Ishikawa (cell line): Measurements from ENCODE around the gene DDX31.
A peak's percentile ranks its signal among the peaks of the same experiment; 100 is the strongest.

Experiments used
- CEBPB ChIP-seq: IDR thresholded peaks from 2 replicates; pipeline ENCODE4 v1.6.1; 2012
- CREB1 ChIP-seq: IDR thresholded peaks from 2 replicates; pipeline ENCODE4 v1.6.1; 2012; ENCODE audit warnings: low read depth
- EGR1 ChIP-seq: IDR thresholded peaks from 2 replicates; pipeline ENCODE4 v1.6.1; 2012
- EP300 ChIP-seq: IDR thresholded peaks from 2 replicates; pipeline ENCODE4 v1.6.1; 2012; ENCODE audit warnings: borderline replicate concordance
- FOXM1 ChIP-seq: IDR thresholded peaks from 2 replicates; pipeline ENCODE4 v1.6.1; 2012; ENCODE audit warnings: low read depth, borderline replicate concordance
- MAX ChIP-seq: IDR thresholded peaks from 2 replicates; pipeline ENCODE4 v1.6.1; 2012
- NFIC ChIP-seq: IDR thresholded peaks from 2 replicates; pipeline ENCODE4 v1.6.1; 2012
- RAD21 ChIP-seq: IDR thresholded peaks from 2 replicates; pipeline ENCODE4 v1.6.1; 2012; ENCODE audit warnings: low read depth
- REST ChIP-seq: IDR thresholded peaks from 2 replicates; pipeline ENCODE4 v1.6.1; 2012; ENCODE audit warnings: low read depth, mild to moderate bottlenecking
- TAF1 ChIP-seq: IDR thresholded peaks from 2 replicates; pipeline ENCODE4 v1.6.1; 2012; ENCODE audit warnings: low read depth, mild to moderate bottlenecking
- TCF12 ChIP-seq: IDR thresholded peaks from 2 replicates; pipeline ENCODE4 v1.6.1; 2012; ENCODE audit warnings: low read depth
- TEAD4 ChIP-seq: IDR thresholded peaks from 2 replicates; pipeline ENCODE4 v1.6.1; 2012
- USF1 ChIP-seq: IDR thresholded peaks from 2 replicates; pipeline ENCODE4 v1.6.1; 2012
- YY1 ChIP-seq: IDR thresholded peaks from 2 replicates; pipeline ENCODE4 v1.6.1; 2012; ENCODE audit warnings: low read depth
- ZBTB7A ChIP-seq: IDR thresholded peaks from 2 replicates; pipeline ENCODE4 v1.6.1; 2012; ENCODE audit warnings: low read depth

DDX31 gene

GRCh38 chr9:132663117-132663516 is 6.7 kb downstream of the DDX31 start:
- no peak for TF ChIP-seq TEAD4
- TF ChIP-seq MAX, result no peak
- TF ChIP-seq EP300, result no peak
- TF ChIP-seq RAD21, result no peak
- no peak for TF ChIP-seq CEBPB
- TF ChIP-seq YY1, result no peak
- TF ChIP-seq TAF1, result no peak
- TF ChIP-seq REST, result no peak
- no peak for TF ChIP-seq FOXM1
- TF ChIP-seq USF1, result no peak
- no peak for TF ChIP-seq CREB1
- no peak for TF ChIP-seq NFIC

GRCh38 chr9:132662152-132662945 is 7.4 kb downstream of the DDX31 start:
- TF ChIP-seq ZBTB7A, result no peak
- TF ChIP-seq TAF1, result no peak
- TF ChIP-seq NFIC, result no peak
- TF ChIP-seq YY1, result no peak
- TF ChIP-seq EP300, result no peak
- no peak for TF ChIP-seq TEAD4

GRCh38 chr9:132656299-132656698 is 13.5 kb downstream of the DDX31 start:
- TF ChIP-seq TEAD4, result no peak
- no peak for TF ChIP-seq FOXM1
- TF ChIP-seq REST, result no peak
- TF ChIP-seq ZBTB7A, result no peak
- no peak for TF ChIP-seq CEBPB
- TF ChIP-seq EP300, result no peak
- TF ChIP-seq CREB1, result no peak
- TF ChIP-seq RAD21, result no peak

GRCh38 chr9:132651259-132651658 is 18.5 kb downstream of the DDX31 start:
- 0 out of 2 replicates have a peak, but pooled peaks have one; percentile 7 for TF ChIP-seq RAD21
- TF ChIP-seq TCF12, result no peak
- TF ChIP-seq EGR1, result no peak
- no peak for TF ChIP-seq TEAD4
- no peak for TF ChIP-seq NFIC
- TF ChIP-seq USF1, result no peak
- TF ChIP-seq FOXM1, result no peak
- no peak for TF ChIP-seq REST

- TF ChIP-seq ZBTB7A, result no peak
- no peak for TF ChIP-seq FOXM1
- TF ChIP-seq CEBPB, result no peak
- TF ChIP-seq NFIC, result no peak
- TF ChIP-seq CREB1, result no peak
- TF ChIP-seq REST, result no peak
- TF ChIP-seq RAD21, result no peak
- no peak for TF ChIP-seq TEAD4
Observed at GRCh38 chr9:132648685-132649084, 21.1 kb downstream of the DDX31 start.
